Stomach (tissue), 4 donors: ENCODE data around the gene NRXN2.

Experiments used
- CTCF ChIP-seq, 7 experiments: fragments of 450-650 bp in 4 of 7; fragments of 200-600 bp in 3 of 7; sonication (generic) in 3 of 7; IDR thresholded peaks; one replicate each; pipeline ENCODE4 v1.5.1; 2016 to 2019; ENCODE audit warnings: antibody characterized with exemption in 7 of 7, control low read depth in 2 of 7, mild to moderate bottlenecking in 1 of 7
- EP300 ChIP-seq: sonication (generic); formaldehyde crosslinking; IDR thresholded peaks from one replicate; pipeline ENCODE4 v1.6.1; 2017; ENCODE audit warnings: antibody characterized with exemption
- POLR2A ChIP-seq, 4 donors: fragments of 450-650 bp; IDR thresholded peaks; one replicate each; pipeline ENCODE4 v1.6.1; 2016; ENCODE audit warnings: antibody characterized with exemption in 4 of 4, control low read depth in 2 of 4, mild to moderate bottlenecking in 1 of 4, moderate library complexity in 1 of 4
- POLR2AphosphoS5 ChIP-seq, 3 donors: sonication (generic); formaldehyde crosslinking; IDR thresholded peaks; one replicate each; pipeline ENCODE4 v1.6.1; 2016; ENCODE audit warnings: antibody characterized with exemption in 3 of 3

- TF ChIP-seq POLR2AphosphoS5 (IDR thresholded peaks at IDR 0.05) (no peak), POLR2A (IDR thresholded peaks at IDR 0.05) (no peak), CTCF (IDR thresholded peaks at IDR 0.05) (no peak), EP300 (no peak)
Measured at GRCh38 chr11:64705501-64705900, 17.5 kb downstream of the NRXN2 start.
